Measurements from ENCODE around the gene MPPED2. TPM values are rescaled to one million over a fixed set of nuclear protein-coding genes. Genes with fewer than 3 reads are reported as not detected.

Gene MPPED2
- total RNA-seq (ENCODE audit: unreplicated experiment): 50.2 TPM
- long read RNA-seq, partial matches to known transcripts: 5 of 18 reads
- long read RNA-seq, other reads (novel, unspliced or antisense): 13 of 18 reads

DNA sequence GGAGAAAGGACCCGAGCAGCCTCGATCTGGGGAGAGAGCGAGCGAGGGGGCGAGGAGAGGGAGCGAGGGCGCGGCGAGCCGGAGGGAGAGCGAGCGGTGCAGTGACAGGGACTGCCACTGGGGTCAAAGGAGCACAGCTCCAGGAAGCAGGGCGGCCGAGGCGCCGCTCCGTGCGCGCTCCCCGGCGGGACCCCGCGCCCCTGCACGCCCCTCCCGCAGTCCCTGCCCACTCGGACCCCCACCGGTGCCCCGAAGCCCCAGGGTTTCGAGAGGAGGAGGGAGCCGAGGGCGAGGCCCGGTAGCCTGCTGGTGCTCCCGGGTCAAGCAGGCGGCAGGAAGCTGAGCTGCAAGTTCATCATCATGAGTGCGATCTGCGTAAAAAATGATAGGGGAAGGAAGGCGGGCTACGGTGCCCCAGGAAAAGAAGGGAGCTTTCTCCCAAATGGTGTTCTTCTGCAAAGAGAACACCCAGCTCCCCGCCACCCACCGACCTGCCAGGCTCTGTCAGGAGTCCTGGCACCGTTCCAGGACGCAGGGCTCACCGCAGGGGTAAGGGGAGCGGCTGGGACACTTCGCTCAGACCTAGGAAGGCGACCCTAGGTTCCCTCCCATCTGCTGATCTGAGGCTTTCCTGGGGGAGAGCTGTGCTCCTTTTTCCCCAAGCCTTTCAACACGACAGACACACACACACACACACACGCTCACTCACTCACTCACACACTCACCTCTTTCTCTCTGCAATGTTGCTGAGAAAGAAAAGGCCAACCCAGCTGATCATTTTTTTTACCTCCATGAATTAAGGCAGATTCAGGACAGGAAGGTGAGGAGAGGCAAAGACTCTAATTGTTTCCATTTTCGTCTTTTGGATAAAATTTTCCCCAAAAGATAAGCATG, at the start of gene MPPED2:
TSS of gene MPPED2 (minus strand) at position 103 of the 894 bp plus-strand sequence. CDS start 5,980 bp downstream, outside the sequence.
- DNase-seq (ENCODE audit: low spot score): peak; percentile 73
- peaks cover 39% of the 10 kb centered on the region for H3K4me1 Mint-ChIP-seq (ENCODE audit: unreplicated experiment)
- TF ChIP-seq, protein P1, sequence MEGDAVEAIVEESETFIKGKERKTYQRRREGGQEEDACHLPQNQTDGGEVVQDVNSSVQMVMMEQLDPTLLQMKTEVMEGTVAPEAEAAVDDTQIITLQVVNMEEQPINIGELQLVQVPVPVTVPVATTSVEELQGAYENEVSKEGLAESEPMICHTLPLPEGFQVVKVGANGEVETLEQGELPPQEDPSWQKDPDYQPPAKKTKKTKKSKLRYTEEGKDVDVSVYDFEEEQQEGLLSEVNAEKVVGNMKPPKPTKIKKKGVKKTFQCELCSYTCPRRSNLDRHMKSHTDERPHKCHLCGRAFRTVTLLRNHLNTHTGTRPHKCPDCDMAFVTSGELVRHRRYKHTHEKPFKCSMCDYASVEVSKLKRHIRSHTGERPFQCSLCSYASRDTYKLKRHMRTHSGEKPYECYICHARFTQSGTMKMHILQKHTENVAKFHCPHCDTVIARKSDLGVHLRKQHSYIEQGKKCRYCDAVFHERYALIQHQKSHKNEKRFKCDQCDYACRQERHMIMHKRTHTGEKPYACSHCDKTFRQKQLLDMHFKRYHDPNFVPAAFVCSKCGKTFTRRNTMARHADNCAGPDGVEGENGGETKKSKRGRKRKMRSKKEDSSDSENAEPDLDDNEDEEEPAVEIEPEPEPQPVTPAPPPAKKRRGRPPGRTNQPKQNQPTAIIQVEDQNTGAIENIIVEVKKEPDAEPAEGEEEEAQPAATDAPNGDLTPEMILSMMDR (IDR thresholded peaks at IDR 0.05; ENCODE audit: unreplicated experiment): peak; percentile 74
- H3K4me3 Mint-ChIP-seq (ENCODE audit: unreplicated experiment): peak within 1 kb of the TSS; percentile 95
- peaks cover 8% of the 10 kb centered on the region for H3K27me3 Mint-ChIP-seq (ENCODE audit: unreplicated experiment)
- H3K27ac Mint-ChIP-seq (ENCODE audit: unreplicated experiment): peak within 1 kb of the TSS; percentile 84
- H3K9me3 Mint-ChIP-seq (ENCODE audit: unreplicated experiment): no peaks in the 10 kb centered on the region
- H3K36me3 Mint-ChIP-seq (ENCODE audit: low read depth, unreplicated experiment): peaks cover 15% of the 10 kb centered on the region

GRCh38 chr11:30635401-30635989, 49.3 kb upstream of the MPPED2 start:
- H3K36me3 Mint-ChIP-seq (ENCODE audit: low read depth, unreplicated experiment): no peaks in the 10 kb centered on the region
- DNase-seq (ENCODE audit: low spot score): peak; percentile 20
- TF ChIP-seq, protein P1 (IDR thresholded peaks at IDR 0.05; ENCODE audit: unreplicated experiment): no peak

GRCh38 chr11:30631148-30631547, 45.0 kb upstream of the MPPED2 start:
- Mint-ChIP-seq H3K36me3 (ENCODE audit: low read depth, unreplicated experiment) (no peaks in the 10 kb centered on the region), H3K27ac (ENCODE audit: unreplicated experiment) (no peak overlapping the region), H3K27me3 (ENCODE audit: unreplicated experiment) (no peaks in the 10 kb centered on the region), H3K4me3 (ENCODE audit: unreplicated experiment) (no peak overlapping the region), H3K4me1 (ENCODE audit: unreplicated experiment) (no peaks in the 10 kb centered on the region), H3K9me3 (ENCODE audit: unreplicated experiment) (no peaks in the 10 kb centered on the region)
- TF ChIP-seq, protein P1 (IDR thresholded peaks at IDR 0.05; ENCODE audit: unreplicated experiment): no peak
- no peak for DNase-seq (ENCODE audit: low spot score)

More at GRCh38 chr11:30635401-30635989, 49.3 kb upstream of the MPPED2 start:
- Mint-ChIP-seq H3K4me1 (ENCODE audit: unreplicated experiment) (no peaks in the 10 kb centered on the region), H3K27ac (ENCODE audit: unreplicated experiment) (no peak overlapping the region), H3K9me3 (ENCODE audit: unreplicated experiment) (no peaks in the 10 kb centered on the region), H3K27me3 (ENCODE audit: unreplicated experiment) (no peaks in the 10 kb centered on the region), H3K4me3 (ENCODE audit: unreplicated experiment) (no peak overlapping the region)

GRCh38 chr11:30619767-30620166, 33.6 kb upstream of the MPPED2 start:
- H3K4me1 Mint-ChIP-seq (ENCODE audit: unreplicated experiment): no peaks in the 10 kb centered on the region
- H3K36me3 Mint-ChIP-seq (ENCODE audit: low read depth, unreplicated experiment): no peaks in the 10 kb centered on the region
- H3K27me3 Mint-ChIP-seq (ENCODE audit: unreplicated experiment): peaks cover 2% of the 10 kb centered on the region
- no peak overlapping the region for H3K27ac Mint-ChIP-seq (ENCODE audit: unreplicated experiment)
- TF ChIP-seq, protein P1 (IDR thresholded peaks at IDR 0.05; ENCODE audit: unreplicated experiment): no peak
- no peak overlapping the region for H3K4me3 Mint-ChIP-seq (ENCODE audit: unreplicated experiment)
- H3K9me3 Mint-ChIP-seq (ENCODE audit: unreplicated experiment): no peaks in the 10 kb centered on the region
- DNase-seq (ENCODE audit: low spot score): no peak

Data from endothelial cell (in vitro differentiated cells).